GM12873 (cell line): ENCODE results near the gene VWC2L.

Source experiments
- CTCF ChIP-seq: IDR thresholded peaks from 2 replicates; pipeline ENCODE4 v1.5.1; 2012; ENCODE audit warnings: low read depth, mild to moderate bottlenecking, moderate library complexity, low read length, control low read depth; ENCODE audit not compliant: insufficient read depth; ENCODE audit errors: missing control alignments

VWC2L gene

GRCh38 chr2:214401580-214401979, 9.3 kb upstream of the VWC2L start:
- TF ChIP-seq CTCF: no peak

- no peak for TF ChIP-seq CTCF
Measured at GRCh38 chr2:214410128-214410775, 602 bp upstream of the VWC2L start.

GRCh38 chr2:214412679-214413078, 1.8 kb downstream of the VWC2L start:
- TF ChIP-seq CTCF: no peak

- TF ChIP-seq CTCF: no peak
Measured at GRCh38 chr2:214436470-214436869, 25.6 kb downstream of the VWC2L start.

GRCh38 chr2:214450118-214450894, 39.5 kb downstream of the VWC2L start:
- TF ChIP-seq CTCF: no peak

- no peak for TF ChIP-seq CTCF
Measured at GRCh38 chr2:214451516-214452275, 40.8 kb downstream of the VWC2L start.
